ENCODE measurements around the gene NCAM1.

- no peak for TF ChIP-seq MYC (IDR thresholded peaks at IDR 0.05; ENCODE audit: low read depth, low read length)
- TF ChIP-seq MYC (CRISPR knock-in tag; IDR thresholded peaks at IDR 0.05; ENCODE audit: borderline replicate concordance, low read depth) = no peak
- TF ChIP-seq EHMT2 (IDR thresholded peaks at IDR 0.05) = no peak
- TF ChIP-seq SMARCA5 (IDR thresholded peaks at IDR 0.05) = no peak
- TF ChIP-seq CLOCK (CRISPR knock-in tag; IDR thresholded peaks at IDR 0.05; ENCODE audit: borderline replicate concordance) = no peak
Observed at GRCh38 chr11:113141010-113141409, 179.8 kb downstream of the NCAM1 start.

Measured in K562 (cell line).